ENCODE results near the gene NBPF11. TPM values are rescaled to one million over a fixed set of nuclear protein-coding genes. Genes with fewer than 3 reads are reported as not detected.

Gene NBPF11
- total and polyA plus RNA-seq, 2 donors = 7.7 to 16.5 TPM

Small RNA genes within 50 kb of the gene (small RNA-seq; reads per million reads assigned to genes)
- gene RNA5SP57 = not detected

Other genes with a start within 250 kb of the NBPF11 start
- gene GJA8, start 249.5 kb downstream of the NBPF11 start, total RNA-seq = not detected
- not detected for gene GJA8, start 249.5 kb downstream of the NBPF11 start, polyA plus RNA-seq
- 22.2 TPM for gene GPR89B, start 223.9 kb downstream of the NBPF11 start, total RNA-seq
- 9.8 TPM for gene GPR89B, start 223.9 kb downstream of the NBPF11 start, polyA plus RNA-seq

Data from urinary bladder (tissue), 2 donors.